GM04503 (cell line): ENCODE data around the gene MYH9.

ENCODE experiments used
- DNase-seq: peaks from one replicate; pipeline ENCODE4 v3.0.0-alpha.2; 2012; ENCODE audit warnings: low read depth

MYH9 gene

GRCh38 chr22:36348760-36349159 is 39.0 kb downstream of the MYH9 start:
- no peak for DNase-seq

- DNase-seq, result no peak
Measured at GRCh38 chr22:36347094-36347493, 40.7 kb downstream of the MYH9 start.

- DNase-seq, result no peak
Measured at GRCh38 chr22:36344106-36344827, 43.5 kb downstream of the MYH9 start.

- no peak for DNase-seq
Measured at GRCh38 chr22:36343720-36344105, 44.1 kb downstream of the MYH9 start.

- DNase-seq, result no peak
Measured at GRCh38 chr22:36343070-36343719, 44.6 kb downstream of the MYH9 start.

GRCh38 chr22:36341640-36342041 is 46.1 kb downstream of the MYH9 start:
- no peak for DNase-seq

GRCh38 chr22:36340621-36341020 is 47.1 kb downstream of the MYH9 start:
- DNase-seq, result no peak

GRCh38 chr22:36339171-36340065 is 48.3 kb downstream of the MYH9 start:
- DNase-seq, result peak; percentile 89

GRCh38 chr22:36337365-36338130 is 50.2 kb downstream of the MYH9 start:
- DNase-seq, result no peak

- DNase-seq, result no peak
Measured at GRCh38 chr22:36336246-36337182, 51.3 kb downstream of the MYH9 start.

GRCh38 chr22:36335621-36336020 is 52.1 kb downstream of the MYH9 start:
- DNase-seq, result no peak

GRCh38 chr22:36334821-36335603 is 52.8 kb downstream of the MYH9 start:
- DNase-seq, result no peak

GRCh38 chr22:36334081-36334820 is 53.5 kb downstream of the MYH9 start:
- DNase-seq, result no peak

GRCh38 chr22:36333644-36334043 is 54.1 kb downstream of the MYH9 start:
- no peak for DNase-seq

- no peak for DNase-seq
Measured at GRCh38 chr22:36332623-36333332, 55.0 kb downstream of the MYH9 start.

- no peak for DNase-seq
Measured at GRCh38 chr22:36331912-36332622, 55.7 kb downstream of the MYH9 start.

- peak; percentile 67 for DNase-seq
Measured at GRCh38 chr22:36331306-36331911, 56.4 kb downstream of the MYH9 start.
